ENCODE results near the gene PPP6C.
"Not testable (repeated sequence)": the region's sequence is repeated elsewhere in the genome, so short reads cannot be mapped to it uniquely, and the experiment has no call there.

Gene PPP6C

DNA sequence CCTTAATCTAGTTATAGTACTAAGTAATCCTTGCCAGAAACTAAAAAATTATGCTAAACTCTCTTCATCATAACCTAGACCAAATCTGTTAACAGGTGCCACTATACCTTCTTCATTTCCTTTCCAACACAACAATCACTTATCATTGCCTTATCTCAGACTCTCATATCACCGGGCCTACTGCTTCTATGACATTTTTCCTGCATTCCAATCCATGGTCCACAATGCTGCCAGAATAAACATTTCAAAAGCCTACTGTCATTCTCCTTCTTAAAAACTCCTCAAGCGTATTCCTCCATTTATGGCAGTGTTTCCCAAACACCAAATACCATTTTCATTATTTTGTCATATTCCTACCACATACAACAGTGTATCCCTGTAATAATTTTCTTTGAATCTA lies 6.5 kb downstream of the PPP6C start:
- DNase-seq (ENCODE audit: low read depth in 2 of 2): no peak

DNA sequence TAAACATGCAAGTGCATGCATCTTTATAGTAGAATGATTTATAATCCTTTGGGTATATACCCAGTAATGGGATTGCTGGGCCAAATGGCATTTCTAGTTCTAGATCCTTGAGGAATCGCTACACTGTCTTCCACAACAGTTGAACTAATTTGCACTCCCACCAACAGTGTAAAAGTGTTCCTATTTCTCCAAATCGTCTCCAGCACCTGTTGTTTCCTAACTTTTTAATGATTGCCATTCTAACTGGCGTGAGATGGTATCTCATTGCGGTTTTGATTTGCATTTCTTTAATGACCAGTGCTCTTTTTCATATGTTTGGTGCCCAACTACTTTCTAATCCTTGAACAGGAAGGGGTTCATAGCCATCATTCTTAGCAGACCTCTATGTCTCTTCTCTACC lies 7.8 kb downstream of the PPP6C start:
- DNase-seq (ENCODE audit: low read depth in 2 of 2): not testable (repeated sequence)

DNA sequence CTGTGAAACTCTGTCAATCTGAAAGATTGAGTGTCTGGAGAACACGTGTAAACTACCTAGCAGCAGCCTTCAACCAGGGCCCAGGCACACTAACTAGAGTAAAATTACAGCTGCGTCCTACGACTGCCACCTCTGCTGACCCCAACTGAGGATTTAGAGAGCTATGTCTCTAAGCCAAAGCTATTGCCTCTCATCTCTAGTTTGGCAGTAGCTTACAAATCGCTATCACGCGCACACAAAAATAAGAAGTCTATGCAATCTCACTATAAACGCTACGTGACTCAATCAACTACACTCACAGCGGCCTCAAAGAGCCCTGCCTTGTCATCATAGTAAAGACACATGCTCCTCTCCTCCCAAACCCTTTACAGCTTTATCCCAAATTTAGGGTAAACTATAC lies 8.7 kb downstream of the PPP6C start:
- no peak for DNase-seq (ENCODE audit: low read depth in 2 of 2)

DNA sequence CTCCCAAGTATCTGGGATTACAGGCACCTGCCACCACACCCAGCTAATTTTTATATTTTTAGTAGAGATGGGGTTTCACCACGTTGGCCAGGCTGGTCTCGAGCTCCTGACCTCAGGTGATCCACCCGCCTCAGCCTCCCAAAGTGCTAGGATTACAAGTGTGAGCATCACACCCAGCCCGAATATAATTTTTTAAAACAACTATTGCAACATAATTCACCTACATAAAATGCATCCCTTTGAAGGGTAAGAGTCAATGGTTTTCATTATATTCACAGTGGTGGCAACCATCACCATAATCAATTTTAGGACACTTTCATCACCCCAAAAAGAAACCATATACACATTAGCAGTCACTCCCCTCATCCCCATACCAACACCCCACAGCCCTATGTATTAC lies 9.8 kb downstream of the PPP6C start:
- not testable (repeated sequence) for DNase-seq (ENCODE audit: low read depth in 2 of 2)

DNA sequence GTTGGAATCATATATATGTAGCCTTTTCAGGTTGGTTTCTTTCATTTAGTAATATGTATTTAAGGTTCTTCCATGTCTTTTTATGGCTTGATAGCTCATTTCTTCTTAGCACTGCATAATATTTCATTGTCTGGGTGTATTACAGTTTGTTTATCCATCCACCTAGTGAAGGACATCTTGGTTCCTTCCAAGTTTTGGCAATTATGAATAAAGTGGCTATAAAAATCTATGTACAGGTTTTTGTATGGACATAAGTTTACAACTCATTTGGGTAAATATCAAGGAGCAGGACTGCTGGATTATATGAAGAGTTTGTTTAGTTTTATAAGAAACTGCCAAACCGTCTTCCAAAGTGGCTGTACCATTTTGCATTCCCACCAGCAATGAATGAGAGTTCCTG lies 11.7 kb downstream of the PPP6C start:
- no peak for DNase-seq (ENCODE audit: low read depth in 2 of 2)

DNA sequence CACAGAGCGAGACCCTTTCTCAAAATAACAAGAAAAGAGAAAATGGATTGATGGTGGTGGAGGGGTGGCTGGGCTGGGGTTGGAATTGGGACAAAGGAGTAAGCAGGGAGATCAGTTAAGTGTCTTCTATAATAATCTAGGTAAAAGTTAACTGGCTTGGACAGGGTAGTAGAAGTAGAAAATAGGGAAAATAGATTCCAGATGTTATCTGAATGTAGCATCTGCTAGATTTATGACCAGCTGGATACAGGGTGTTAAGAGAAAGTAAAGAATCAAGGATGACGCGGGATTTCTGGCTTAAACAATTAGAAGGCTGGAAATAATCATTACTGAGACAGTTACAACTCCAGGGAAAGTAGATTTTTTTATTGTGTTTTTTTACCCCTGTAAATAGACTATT lies 13.0 kb downstream of the PPP6C start:
- DNase-seq (ENCODE audit: low read depth in 2 of 2): no peak

DNA sequence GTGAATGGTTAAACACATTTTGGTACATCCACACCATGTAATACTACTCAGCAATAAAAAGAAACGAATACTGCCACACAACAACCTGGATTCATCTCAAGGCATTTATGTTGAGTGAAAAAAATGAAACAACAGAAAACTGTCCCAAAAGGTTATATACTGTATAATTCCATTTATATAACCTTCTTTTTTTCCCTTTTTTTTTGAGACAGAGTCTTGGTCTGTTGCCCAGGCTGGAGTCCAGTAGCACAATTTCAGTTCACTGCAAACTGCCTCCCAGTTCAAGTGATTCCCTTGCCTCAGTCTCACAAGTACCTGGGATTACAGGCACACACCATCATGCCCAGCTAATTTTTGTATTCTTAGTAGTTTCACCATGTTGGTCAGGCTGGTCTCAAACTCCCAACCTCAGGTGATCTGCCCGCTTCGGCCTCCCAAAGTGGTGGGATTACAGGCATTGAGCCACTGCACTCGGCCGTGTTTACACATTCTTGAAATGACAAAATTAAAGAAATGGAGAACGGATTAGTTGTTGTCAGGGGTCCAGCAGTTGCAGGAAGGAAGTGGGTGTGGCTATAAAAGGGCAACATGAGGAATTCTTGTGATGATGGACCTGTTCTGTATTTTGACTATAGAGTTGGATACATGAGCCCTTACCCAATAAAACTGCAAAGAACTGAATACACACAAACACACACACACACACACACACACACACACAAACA lies 17.4 kb downstream of the PPP6C start:
- no peak for DNase-seq (ENCODE audit: low read depth in 2 of 2)

DNA sequence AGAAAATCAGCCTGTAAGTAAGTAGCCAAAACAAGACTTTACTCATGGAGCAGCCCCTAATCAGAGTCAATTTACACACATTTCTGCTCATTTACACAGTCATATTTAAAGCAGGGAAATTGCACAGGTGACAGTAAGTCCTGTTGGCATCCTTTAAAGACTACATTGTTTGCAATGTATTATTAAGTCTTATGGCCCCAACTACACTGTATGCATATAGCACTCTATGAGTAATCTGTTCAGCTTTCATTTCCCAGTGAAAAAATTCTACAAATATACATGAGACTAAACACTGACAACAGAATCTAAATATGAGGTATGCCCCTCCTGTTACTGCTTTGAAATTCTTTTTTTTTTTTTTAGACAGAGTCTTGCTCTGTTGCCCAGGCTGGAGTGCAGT lies 19.7 kb downstream of the PPP6C start:
- DNase-seq (ENCODE audit: low read depth in 2 of 2): no peak

DNA sequence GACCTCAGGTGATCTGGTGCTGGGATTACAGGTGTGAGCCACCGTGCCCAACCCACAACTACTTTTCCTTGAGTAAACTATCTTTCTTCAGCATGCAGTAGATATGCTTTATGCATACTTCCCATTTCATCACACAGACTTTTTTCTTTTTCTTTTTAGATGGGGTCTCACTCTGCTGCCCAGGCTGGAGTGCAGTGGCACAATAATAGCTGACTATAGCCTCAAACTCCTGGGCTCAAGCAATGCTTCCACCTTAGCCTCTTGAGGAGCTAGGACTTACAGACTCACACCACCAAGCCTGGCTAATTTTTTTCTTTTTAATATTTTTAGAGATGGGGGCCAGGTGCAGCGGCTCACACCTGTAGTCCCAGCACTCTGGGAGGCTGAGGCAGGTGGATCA lies 22.8 kb downstream of the PPP6C start:
- DNase-seq (ENCODE audit: low read depth in 2 of 2): no peak

DNA sequence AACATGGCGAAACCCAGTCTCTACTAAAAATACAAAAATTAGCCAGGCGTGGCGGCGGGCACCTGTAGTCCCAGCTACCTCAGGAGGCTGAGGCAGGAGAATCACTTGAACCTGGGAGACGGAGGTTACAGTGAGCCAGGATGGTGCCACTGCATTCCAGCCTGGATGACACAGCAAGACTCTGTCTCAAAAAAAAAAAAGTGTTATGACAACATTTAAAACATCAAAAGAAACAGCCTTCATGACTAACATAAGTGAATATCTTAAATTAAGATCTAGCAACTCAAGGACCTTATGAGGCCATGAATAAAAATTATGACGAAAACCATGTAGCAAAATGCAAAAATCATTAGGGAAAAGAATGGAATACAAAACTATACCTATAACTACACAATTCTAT lies 26.7 kb downstream of the PPP6C start:
- not testable (repeated sequence) for DNase-seq (ENCODE audit: low read depth in 2 of 2)

DNA sequence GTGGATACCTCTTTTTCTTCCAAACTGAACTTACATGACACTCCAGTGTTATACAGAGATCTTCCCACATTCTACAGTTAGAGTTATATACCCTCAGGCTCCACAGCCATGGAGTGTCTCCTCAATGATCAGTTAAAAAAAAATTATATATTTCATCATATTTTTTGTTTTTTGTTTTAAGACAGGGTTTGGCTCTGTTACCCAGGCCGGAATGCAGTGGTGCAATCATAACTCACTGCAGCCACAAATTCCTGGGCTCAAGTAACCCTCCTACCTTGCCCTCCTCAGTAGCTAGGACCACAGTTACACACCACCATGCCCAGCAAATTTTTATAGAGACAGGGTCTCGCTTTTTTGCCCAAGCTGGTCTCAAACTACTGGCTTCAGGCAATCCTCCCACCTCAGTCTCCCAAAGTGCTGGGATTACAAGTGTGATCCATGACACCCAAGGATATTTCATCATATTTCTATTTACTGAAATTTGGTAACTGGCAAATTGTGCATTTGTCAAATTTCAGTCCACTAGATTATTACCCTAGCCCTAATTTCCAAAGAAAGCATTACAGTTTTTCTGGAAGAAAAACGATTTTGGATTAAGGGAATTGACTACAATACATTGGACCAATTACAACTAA lies 28.2 kb downstream of the PPP6C start:
- DNase-seq (ENCODE audit: low read depth in 2 of 2): no peak

DNA sequence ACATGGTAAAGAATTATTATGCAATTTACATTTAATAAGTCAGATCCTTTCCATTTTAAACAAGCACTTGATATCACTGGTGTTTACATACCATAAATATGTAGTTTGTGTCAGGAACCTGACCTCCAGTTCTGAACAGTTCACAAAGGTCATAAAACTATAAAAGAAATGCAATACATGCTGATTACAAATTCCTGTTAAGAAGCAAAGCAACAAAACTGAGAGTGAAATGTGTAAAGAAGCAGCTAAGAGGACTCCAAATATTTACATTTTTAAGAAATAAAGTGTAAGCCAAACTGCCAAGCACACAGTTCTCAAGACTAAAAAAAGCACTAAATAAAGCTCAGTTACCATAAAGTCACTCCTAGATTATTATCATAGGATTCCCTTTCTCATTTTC lies 28.9 kb downstream of the PPP6C start:
- DNase-seq (ENCODE audit: low read depth in 2 of 2): no peak

DNA sequence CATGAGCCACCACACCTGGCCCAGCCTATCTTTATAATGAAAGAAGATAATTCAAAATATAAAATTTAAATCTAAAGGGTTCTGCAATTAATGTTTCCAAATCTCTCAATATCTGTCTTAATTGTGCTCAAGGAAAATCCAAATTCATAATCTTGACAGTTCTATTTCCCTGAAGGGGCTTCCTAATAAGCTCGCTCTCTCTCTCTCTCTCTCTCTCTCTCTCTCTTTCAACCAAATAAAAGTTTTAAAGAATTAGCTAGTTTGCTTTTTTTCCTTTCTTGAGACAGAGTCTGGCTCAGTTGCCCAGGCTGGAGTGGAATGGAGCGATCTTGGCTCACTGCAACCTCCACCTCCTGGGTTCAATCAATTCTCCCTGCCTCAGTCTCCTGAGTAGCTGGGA lies 33.1 kb downstream of the PPP6C start:
- no peak for DNase-seq (ENCODE audit: low read depth in 2 of 2)

DNA sequence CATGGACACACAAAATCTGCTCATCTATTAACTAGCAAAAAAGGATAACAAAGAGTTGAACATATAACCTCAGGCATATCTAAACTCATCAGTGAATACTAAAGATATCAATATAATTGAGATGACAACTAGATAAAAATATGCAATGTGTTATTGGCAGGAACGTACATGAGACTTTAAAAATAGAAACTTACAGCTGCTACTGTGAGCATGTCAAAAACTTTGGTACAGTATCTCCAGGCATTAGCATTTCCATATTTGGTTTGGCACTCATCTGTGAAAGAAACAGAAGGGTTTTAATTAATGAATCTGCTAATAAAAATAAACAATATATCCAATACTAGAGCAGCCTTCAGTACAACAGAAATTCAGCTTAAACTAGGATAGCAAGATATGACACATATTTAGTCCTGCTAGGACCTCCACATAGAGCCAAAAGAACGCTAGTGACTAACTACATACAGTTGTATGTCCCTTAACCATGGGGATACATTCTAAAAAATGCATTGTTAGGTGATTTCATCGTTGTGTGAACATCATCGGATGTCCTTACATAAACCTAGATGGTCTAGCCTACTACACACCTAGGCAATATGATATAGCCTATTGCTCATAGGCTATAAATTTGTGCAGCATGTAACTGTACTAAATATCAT lies 35.8 kb downstream of the PPP6C start:
- DNase-seq (ENCODE audit: low read depth in 2 of 2): no peak

DNA sequence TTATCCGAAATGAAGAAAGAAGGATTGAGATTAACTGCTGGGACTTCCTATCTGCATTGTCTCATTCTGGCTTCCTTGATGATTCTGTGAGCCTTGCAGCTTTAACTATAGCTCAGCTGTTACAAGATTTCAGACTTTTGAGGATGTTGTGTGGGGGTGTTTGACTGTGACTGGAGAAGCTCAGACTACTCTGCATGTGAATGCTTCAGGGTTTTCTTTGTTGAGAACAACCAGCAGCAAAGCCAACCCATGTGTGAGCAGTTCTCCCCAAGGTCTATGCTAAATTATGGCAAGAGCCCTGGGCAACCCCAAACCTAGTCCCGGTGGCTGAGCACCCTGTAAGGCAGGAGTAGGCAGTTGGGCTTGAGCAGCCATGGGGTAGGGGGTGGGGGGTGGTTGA lies 37.9 kb downstream of the PPP6C start:
- no peak for DNase-seq (ENCODE audit: low read depth in 2 of 2)

DNA sequence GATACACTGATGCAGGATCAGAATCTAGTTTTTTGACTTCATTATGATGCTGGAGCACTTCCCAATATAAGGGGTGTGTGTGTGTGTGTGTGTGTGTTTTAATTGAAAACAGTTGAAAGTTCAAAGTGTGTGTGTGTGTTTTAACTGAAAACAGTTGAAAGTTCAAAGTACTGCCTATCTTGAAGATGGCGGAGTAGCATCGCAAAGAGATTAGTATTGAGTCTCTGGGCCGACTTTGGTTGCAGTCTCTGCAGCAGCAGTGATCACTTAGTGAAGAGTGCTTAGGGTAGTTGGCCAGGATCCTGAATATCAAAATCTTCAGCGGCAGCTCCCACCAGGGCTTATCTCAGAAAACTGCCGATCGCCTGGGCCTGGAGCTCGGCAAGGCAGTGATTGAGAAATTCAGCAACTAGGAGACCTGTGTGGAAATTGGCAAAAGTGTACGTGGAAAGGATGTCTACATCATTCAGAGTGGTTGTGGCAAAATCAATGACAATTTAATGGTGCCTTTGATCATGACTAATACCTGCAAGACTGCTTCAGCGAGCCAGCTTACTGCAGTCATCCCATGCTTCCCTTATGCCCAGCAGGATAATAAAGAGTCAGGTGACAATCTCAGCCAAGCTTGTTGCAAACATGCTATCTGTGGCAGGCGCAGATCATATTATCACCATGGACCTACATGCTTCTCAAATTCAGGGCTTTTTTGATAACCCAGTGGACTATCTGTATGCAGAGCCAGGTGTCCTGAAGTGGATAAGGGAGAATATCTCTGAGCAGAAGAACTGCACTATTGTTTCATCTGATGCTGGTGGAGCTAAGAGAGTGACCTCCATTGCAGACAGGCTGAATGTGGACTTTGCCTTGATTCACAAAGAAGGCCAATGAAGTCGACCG lies 39.0 kb downstream of the PPP6C start:
- DNase-seq (ENCODE audit: low read depth in 2 of 2): no peak

DNA sequence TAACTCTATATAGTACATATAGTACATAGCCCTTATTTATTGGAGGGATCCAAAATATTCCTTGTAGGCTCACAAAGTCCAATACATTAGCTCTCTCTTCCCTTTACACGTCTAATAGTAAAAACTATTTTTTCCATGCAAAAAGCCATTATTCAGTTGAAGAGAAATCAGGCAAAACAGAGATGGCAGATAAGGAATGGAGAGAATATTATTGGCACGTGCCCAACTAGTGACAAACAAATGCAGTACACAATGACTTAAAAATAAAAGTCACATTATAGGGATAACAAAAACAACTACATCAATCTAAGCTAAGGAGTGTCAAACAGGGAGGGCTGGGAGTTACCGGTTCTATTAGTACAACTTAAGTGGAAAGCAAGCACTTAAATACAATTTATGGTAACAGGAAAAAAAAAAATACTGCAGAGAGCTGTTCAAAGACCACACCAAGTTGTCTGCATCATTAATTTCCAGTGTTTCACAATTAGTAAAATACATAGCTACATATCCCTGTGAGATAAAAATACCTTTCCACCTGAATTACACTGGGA lies 42.1 kb downstream of the PPP6C start:
- no peak for DNase-seq (ENCODE audit: low read depth in 2 of 2)

DNA sequence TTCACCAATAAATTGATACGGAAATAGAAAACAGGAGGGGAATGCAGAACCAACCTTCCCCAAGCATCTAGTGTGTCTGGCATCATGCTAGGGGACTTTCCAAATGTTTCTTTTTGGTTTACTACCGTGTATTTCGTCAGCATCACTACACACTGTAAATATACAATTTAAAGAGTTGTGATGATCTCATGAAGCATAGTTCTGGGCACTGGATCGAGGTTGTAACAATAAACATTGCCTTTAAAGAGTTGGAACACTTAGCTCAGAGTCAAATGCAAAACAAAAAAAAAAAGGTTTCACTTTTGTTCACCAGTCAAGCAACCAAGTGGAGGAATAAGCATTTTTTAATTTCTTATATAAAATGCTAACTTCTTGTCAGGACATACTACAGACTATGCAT lies 43.4 kb downstream of the PPP6C start:
- DNase-seq (ENCODE audit: low read depth in 2 of 2): no peak

DNA sequence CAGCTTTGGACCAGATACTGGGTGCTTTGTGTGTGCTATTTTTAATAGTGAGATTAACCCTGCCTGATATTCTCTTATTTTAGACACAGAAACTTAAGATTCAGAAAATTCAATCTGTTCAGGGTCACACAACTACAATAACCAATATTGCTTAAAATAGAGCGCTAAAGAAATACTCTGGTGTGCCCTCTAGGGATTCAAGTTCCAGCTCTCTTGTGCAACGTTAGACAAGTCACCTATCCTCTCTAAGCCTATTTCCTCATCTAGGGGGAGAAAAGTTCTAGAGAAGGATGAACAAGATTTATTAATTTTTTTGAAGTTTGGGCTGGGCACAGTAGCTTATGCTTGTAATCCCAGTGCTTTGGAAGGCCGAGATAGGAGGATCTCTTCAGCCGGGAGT lies 44.2 kb downstream of the PPP6C start:
- DNase-seq (ENCODE audit: low read depth in 2 of 2): no peak

DNA sequence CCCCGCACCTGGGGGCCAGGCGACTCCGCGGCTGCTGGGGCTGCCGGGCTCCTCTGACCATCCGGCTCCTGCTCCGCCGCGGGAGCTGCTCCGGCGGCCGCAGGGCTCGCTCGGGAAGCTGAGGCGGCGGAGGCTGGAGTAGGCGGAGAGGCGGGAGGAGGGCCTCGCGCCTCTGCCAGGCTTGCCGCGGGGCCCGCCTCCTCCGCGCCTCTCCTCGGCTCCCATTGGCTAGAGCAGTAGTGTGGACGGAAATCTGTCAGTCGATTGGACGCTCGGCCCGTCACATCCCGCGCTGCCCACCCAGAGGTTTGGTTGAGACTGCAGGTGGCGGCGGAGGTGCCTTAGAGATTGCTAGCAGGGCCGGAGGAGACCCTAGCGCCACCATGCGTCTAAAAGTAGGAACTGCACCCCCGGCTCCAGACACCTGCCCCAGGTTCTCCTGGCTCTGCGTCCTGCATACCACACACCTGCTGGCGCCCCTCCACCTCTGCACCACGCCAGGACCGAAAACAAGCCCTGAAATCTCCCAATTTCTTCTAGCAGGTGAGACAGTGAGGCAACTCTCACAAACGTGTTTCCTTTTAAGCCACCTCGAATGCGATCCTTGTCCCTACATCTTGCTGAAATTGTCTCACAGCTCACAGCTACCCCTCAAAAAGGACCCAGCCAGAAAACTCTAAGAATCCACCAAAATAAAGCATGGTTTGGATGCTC lies 46.1 kb downstream of the PPP6C start, which contains the start of gene SCAI:
SCAI (minus strand) TSS at position 152 of the 714 bp plus-strand sequence; CDS start at position 61, 91 bp downstream.
- peak; percentile 97 to 98 for DNase-seq (ENCODE audit: low read depth in 2 of 2)

Measured in stimulated activated CD8-positive, alpha-beta memory T cell treated with anti-CD3 and anti-CD28 coated beads, Interleukin-15, amount 100 ng/mL, for 48 hours (primary cell).